ENCODE measurements around the gene RAD9A. TPM values are rescaled to one million over a fixed set of nuclear protein-coding genes. Genes with fewer than 3 reads are reported as not detected.

Gene RAD9A
- total and polyA plus RNA-seq, 2 of the 4 experiments (the other 2 are of a cell fraction): 2.0 to 10.3 TPM

DNA sequence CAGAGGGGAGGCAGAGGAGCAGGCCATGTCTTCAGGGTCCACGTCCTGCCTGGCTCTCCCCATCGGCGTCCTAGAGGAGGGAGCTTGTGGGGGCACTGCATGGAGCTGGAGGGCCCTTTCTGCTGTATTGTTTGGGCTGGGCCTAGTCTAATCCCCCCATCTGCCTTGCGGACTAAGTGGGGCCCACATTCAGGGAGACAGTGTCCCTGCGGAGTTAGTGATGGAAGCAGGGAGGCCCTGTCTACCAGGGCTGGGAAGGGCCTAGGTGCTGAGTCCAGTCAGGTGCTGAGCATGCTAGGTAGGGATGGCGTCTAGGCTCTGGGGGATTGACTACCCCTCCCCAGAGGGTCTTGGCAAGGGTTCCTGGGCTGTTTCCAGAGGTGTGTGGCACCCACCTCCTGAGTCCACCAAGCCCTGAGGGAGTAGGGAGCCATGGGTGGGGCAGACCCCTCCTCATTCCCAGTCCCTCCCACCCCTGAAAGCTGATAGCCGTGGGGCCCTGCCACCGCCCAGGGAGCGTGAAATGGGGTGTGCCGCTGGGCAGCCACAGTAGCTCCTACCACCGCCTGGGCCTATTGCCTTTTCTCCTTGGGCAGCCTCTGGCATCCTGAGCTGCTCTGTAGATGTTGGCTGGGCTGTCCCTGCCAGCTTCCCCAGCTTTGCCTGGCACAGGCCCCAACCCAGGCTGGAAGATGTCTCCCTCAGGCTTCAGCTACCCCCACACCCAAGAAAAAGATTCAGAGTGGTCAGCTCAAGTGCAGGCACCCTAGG lies 36.6 kb upstream of the RAD9A start (continued):
- TF ChIP-seq SMC3 (IDR thresholded peaks at IDR 0.05; ENCODE audit: low read depth, low read length): no peak
- no peak for TF ChIP-seq RFX5 (IDR thresholded peaks at IDR 0.05; ENCODE audit: low read depth, low read length)

- dilution Hi-C loops (cut with HindIII; ENCODE audit: low sequenced_read_pairs, unreplicated experiment) (no loop called here), in situ Hi-C loops (cut with MboI; ENCODE audit: low sequenced_read_pairs) (no loop called here), intact Hi-C loops (cut with micrococcal nuclease) (loop anchor here (2.0 kb wide), 1 partner anchor 15 kb away; no protein-coding TSS in a partner anchor)
- Histone ChIP-seq H2BK20ac (ENCODE audit: low read depth, low read length) (peak overlapping the region; percentile 32; the same call in 1 of the 2 replicates), H3K79me1 (ENCODE audit: low read depth in 1 of 2, low read length in 2 of 2) (peaks cover 7 to 56% of the 10 kb centered on the region in 2 experiments; a peak in 3 of 4 replicates), H2AFZ (replicated peaks; ENCODE audit: low read length, poor library complexity) (peak overlapping the region; percentile 13), H3K23ac (ENCODE audit: low read depth, low read length) (peak overlapping the region; percentile 83; the same call in 1 of the 2 replicates), H4K8ac (ENCODE audit: low read depth in 2 of 2, low read length in 2 of 2) (peak overlapping the region; percentile 77 to 98), H4K91ac (ENCODE audit: insufficient read depth, low read depth, low read length) (peak overlapping the region; percentile 98), H3K4ac (ENCODE audit: low read depth, low read length) (peak overlapping the region; percentile 99), H3K18ac (ENCODE audit: low read depth, low read length) (no peak overlapping the region), H3K14ac (replicated peaks; ENCODE audit: low read depth, low read length) (peak overlapping the region; percentile 90), H4K20me1 (ENCODE audit: insufficient read depth, low read length) (peaks cover 6% of the 10 kb centered on the region), H2BK120ac (ENCODE audit: low read depth, low read length) (peak overlapping the region; percentile 95), H3K9me3 (ENCODE audit: control insufficient read depth, insufficient read depth, low read length) (no peaks in the 10 kb centered on the region), H3K9me1 (ENCODE audit: insufficient read depth, low read length) (peaks cover 23% of the 10 kb centered on the region), H3K4me3 (ENCODE audit: insufficient read depth, low read depth, low read length) (no peak overlapping the region), H4K5ac (ENCODE audit: low read depth, low read length) (peak overlapping the region; percentile 8; the same call in 1 of the 2 replicates), H3K4me2 (ENCODE audit: low read depth, low read length) (no peak overlapping the region), H3K27ac (ENCODE audit: insufficient read depth, low read length) (peak overlapping the region; percentile 87), H3K27me3 (ENCODE audit: control insufficient read depth, insufficient read depth, low read length) (no peaks in the 10 kb centered on the region), H2AK5ac (ENCODE audit: low read depth, low read length) (peak overlapping the region; percentile 99), H2BK15ac (ENCODE audit: low read depth, low read length) (peak overlapping the region; percentile 88; the same call in 1 of the 3 replicates), H2BK5ac (ENCODE audit: low read depth, low read length, poor library complexity, severe bottlenecking) (peak overlapping the region; percentile 97), H3K36me3 (ENCODE audit: control insufficient read depth, insufficient read depth, low read length) (peaks cover 3% of the 10 kb centered on the region; the same call in 1 of the 2 replicates), H3K56ac (ENCODE audit: extremely low read depth, insufficient read depth, low read length) (peak overlapping the region; percentile 91), H3K4me1 (ENCODE audit: control insufficient read depth, insufficient read depth, low read length) (peaks cover 42% of the 10 kb centered on the region), H3K9ac (ENCODE audit: low read depth, low read length) (peak overlapping the region; percentile 21), H2AK9ac (replicated peaks; ENCODE audit: low read depth, low read length, poor library complexity) (peak overlapping the region; percentile 99)
- ATAC-seq (ENCODE audit: low read depth) (no peak), DNase-seq (no peak)
- CTCF ChIA-PET: interaction anchor here (0.8 to 10.1 kb wide), 3 partner anchors 14 to 24 kb away, joined by 3 to 128 read pairs (median 9); no protein-coding TSS in a partner anchor
- POLR2A ChIA-PET (ENCODE audit: unreplicated experiment): no interaction called here
- 100% methylated on average over 2 of the region's 4 CpGs; no CpG with 5 or more reads in 1 of the 2 experiments for WGBS, 2 experiments (ENCODE audit: extremely low coverage in 2 of 2, insufficient read length in 1 of 2)
- no TSS peak for BruUV-seq (replicated peaks)
- TF ChIP-seq SMC3 (IDR thresholded peaks at IDR 0.05; ENCODE audit: low read depth, low read length): no peak
- TF ChIP-seq RCOR1 (IDR thresholded peaks at IDR 0.05; ENCODE audit: insufficient replicate concordance, low read length): no peak
- TF ChIP-seq BHLHE40 (IDR thresholded peaks at IDR 0.05; ENCODE audit: low read depth, low read length): no peak
- TF ChIP-seq, protein P1, sequence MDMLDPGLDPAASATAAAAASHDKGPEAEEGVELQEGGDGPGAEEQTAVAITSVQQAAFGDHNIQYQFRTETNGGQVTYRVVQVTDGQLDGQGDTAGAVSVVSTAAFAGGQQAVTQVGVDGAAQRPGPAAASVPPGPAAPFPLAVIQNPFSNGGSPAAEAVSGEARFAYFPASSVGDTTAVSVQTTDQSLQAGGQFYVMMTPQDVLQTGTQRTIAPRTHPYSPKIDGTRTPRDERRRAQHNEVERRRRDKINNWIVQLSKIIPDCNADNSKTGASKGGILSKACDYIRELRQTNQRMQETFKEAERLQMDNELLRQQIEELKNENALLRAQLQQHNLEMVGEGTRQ (IDR thresholded peaks at IDR 0.05; ENCODE audit: low read depth, low read length): no peak
- TF ChIP-seq CEBPB (IDR thresholded peaks at IDR 0.05; ENCODE audit: low read depth, low read length): no peak
- TF ChIP-seq MAZ (IDR thresholded peaks at IDR 0.05; ENCODE audit: borderline replicate concordance, low read depth, low read length): no peak
- TF ChIP-seq, protein P2, sequence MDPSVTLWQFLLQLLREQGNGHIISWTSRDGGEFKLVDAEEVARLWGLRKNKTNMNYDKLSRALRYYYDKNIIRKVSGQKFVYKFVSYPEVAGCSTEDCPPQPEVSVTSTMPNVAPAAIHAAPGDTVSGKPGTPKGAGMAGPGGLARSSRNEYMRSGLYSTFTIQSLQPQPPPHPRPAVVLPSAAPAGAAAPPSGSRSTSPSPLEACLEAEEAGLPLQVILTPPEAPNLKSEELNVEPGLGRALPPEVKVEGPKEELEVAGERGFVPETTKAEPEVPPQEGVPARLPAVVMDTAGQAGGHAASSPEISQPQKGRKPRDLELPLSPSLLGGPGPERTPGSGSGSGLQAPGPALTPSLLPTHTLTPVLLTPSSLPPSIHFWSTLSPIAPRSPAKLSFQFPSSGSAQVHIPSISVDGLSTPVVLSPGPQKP (IDR thresholded peaks at IDR 0.05; ENCODE audit: borderline replicate concordance, low read depth, low read length): no peak
- no peak for TF ChIP-seq RFX5 (IDR thresholded peaks at IDR 0.05; ENCODE audit: low read depth, low read length)
- no peak for TF ChIP-seq CHD1 (IDR thresholded peaks at IDR 0.05; ENCODE audit: low read depth, low read length)
- TF ChIP-seq POLR2A (IDR thresholded peaks at IDR 0.05; ENCODE audit: low read depth, low read length): no peak; the same call in 1 of the 2 replicates
These were observed 35.9 kb upstream of the RAD9A start for GRCh38 chr11:67355794-67356386.
